Measurements from ENCODE around the gene KCNC1.

KCNC1 gene

GRCh38 chr11:17771841-17772401, 37.3 kb downstream of the KCNC1 start:
- Mint-ChIP-seq H3K27me3 (peaks cover 0 to 8% of the 10 kb centered on the region in 2 donors), H3K27ac (no peak overlapping the region), H3K4me1 (ENCODE audit: low read depth in 2 of 2) (no peaks in the 10 kb centered on the region), H3K36me3 (ENCODE audit: insufficient read depth) (peaks cover 3% of the 10 kb centered on the region), H3K4me3 (no peak overlapping the region), H3K9me3 (no peaks in the 10 kb centered on the region)
- no peak for ATAC-seq (replicated peaks)
- no peak for DNase-seq

GRCh38 chr11:17772704-17773600, 38.4 kb downstream of the KCNC1 start:
- H3K27me3 Mint-ChIP-seq: peaks cover 0 to 5% of the 10 kb centered on the region in 2 donors
- DNase-seq (no peak), ATAC-seq (replicated peaks) (no peak)
- H3K27ac Mint-ChIP-seq: no peak overlapping the region
- H3K4me1 Mint-ChIP-seq (ENCODE audit: low read depth in 2 of 2): no peaks in the 10 kb centered on the region
- no peak overlapping the region for H3K4me3 Mint-ChIP-seq
- no peaks in the 10 kb centered on the region for H3K9me3 Mint-ChIP-seq
- peaks cover 3% of the 10 kb centered on the region for H3K36me3 Mint-ChIP-seq (ENCODE audit: insufficient read depth)

GRCh38 chr11:17773674-17774073, 39.1 kb downstream of the KCNC1 start:
- Mint-ChIP-seq H3K36me3 (ENCODE audit: insufficient read depth) (peaks cover 3% of the 10 kb centered on the region), H3K27me3 (no peaks in the 10 kb centered on the region), H3K4me3 (no peak overlapping the region), H3K27ac (no peak overlapping the region), H3K4me1 (ENCODE audit: low read depth in 2 of 2) (no peaks in the 10 kb centered on the region), H3K9me3 (no peaks in the 10 kb centered on the region)
- ATAC-seq (replicated peaks): no peak
- DNase-seq: no peak

GRCh38 chr11:17774232-17775034, 39.9 kb downstream of the KCNC1 start:
- no peak for ATAC-seq (replicated peaks)
- Mint-ChIP-seq H3K27ac (no peak overlapping the region), H3K4me1 (ENCODE audit: low read depth in 2 of 2) (no peaks in the 10 kb centered on the region), H3K36me3 (ENCODE audit: insufficient read depth) (peaks cover 3% of the 10 kb centered on the region), H3K9me3 (no peaks in the 10 kb centered on the region), H3K4me3 (no peak overlapping the region), H3K27me3 (no peaks in the 10 kb centered on the region)
- DNase-seq: no peak

- no peaks in the 10 kb centered on the region for H3K27me3 Mint-ChIP-seq
- no peaks in the 10 kb centered on the region for H3K9me3 Mint-ChIP-seq
- H3K36me3 Mint-ChIP-seq (ENCODE audit: insufficient read depth): peaks cover 3% of the 10 kb centered on the region
- H3K4me1 Mint-ChIP-seq (ENCODE audit: low read depth in 2 of 2): no peaks in the 10 kb centered on the region
- no peak overlapping the region for H3K27ac Mint-ChIP-seq
- no peak overlapping the region for H3K4me3 Mint-ChIP-seq
- no peak for ATAC-seq (replicated peaks)
- no peak for DNase-seq
Observed at GRCh38 chr11:17775035-17775348, 40.4 kb downstream of the KCNC1 start.

GRCh38 chr11:17775507-17776211, 41.1 kb downstream of the KCNC1 start:
- H3K9me3 Mint-ChIP-seq: no peaks in the 10 kb centered on the region
- H3K4me1 Mint-ChIP-seq (ENCODE audit: low read depth in 2 of 2): no peaks in the 10 kb centered on the region
- no peaks in the 10 kb centered on the region for H3K27me3 Mint-ChIP-seq
- H3K4me3 Mint-ChIP-seq: no peak overlapping the region
- peaks cover 3% of the 10 kb centered on the region for H3K36me3 Mint-ChIP-seq (ENCODE audit: insufficient read depth)
- no peak for ATAC-seq (replicated peaks)
- no peak overlapping the region for H3K27ac Mint-ChIP-seq
- no peak for DNase-seq

- no peak overlapping the region for H3K27ac Mint-ChIP-seq
- no peaks in the 10 kb centered on the region for H3K27me3 Mint-ChIP-seq
- peaks cover 3% of the 10 kb centered on the region for H3K36me3 Mint-ChIP-seq (ENCODE audit: insufficient read depth)
- H3K9me3 Mint-ChIP-seq: no peaks in the 10 kb centered on the region
- H3K4me3 Mint-ChIP-seq: no peak overlapping the region
- no peak for ATAC-seq (replicated peaks)
- no peaks in the 10 kb centered on the region for H3K4me1 Mint-ChIP-seq (ENCODE audit: low read depth in 2 of 2)
- no peak for DNase-seq
Observed at GRCh38 chr11:17776212-17776875, 41.8 kb downstream of the KCNC1 start.

- Mint-ChIP-seq H3K27me3 (no peaks in the 10 kb centered on the region), H3K4me1 (ENCODE audit: low read depth in 2 of 2) (no peaks in the 10 kb centered on the region), H3K36me3 (ENCODE audit: insufficient read depth) (peaks cover 3% of the 10 kb centered on the region), H3K9me3 (no peaks in the 10 kb centered on the region), H3K27ac (no peak overlapping the region), H3K4me3 (no peak overlapping the region)
- DNase-seq (no peak), ATAC-seq (replicated peaks) (no peak)
Observed at GRCh38 chr11:17777086-17777737, 42.6 kb downstream of the KCNC1 start.

GRCh38 chr11:17777738-17778091, 43.1 kb downstream of the KCNC1 start:
- Mint-ChIP-seq H3K9me3 (no peaks in the 10 kb centered on the region), H3K4me3 (no peak overlapping the region), H3K4me1 (ENCODE audit: low read depth in 2 of 2) (no peaks in the 10 kb centered on the region), H3K36me3 (ENCODE audit: insufficient read depth) (peaks cover 3% of the 10 kb centered on the region), H3K27ac (no peak overlapping the region), H3K27me3 (no peaks in the 10 kb centered on the region)
- ATAC-seq (replicated peaks) (no peak), DNase-seq (no peak)

- no peak for DNase-seq
- no peaks in the 10 kb centered on the region for H3K4me1 Mint-ChIP-seq (ENCODE audit: low read depth in 2 of 2)
- ATAC-seq (replicated peaks): no peak
- no peak overlapping the region for H3K4me3 Mint-ChIP-seq
- H3K36me3 Mint-ChIP-seq (ENCODE audit: insufficient read depth): no peaks in the 10 kb centered on the region
- no peak overlapping the region for H3K27ac Mint-ChIP-seq
- no peaks in the 10 kb centered on the region for H3K9me3 Mint-ChIP-seq
- H3K27me3 Mint-ChIP-seq: no peaks in the 10 kb centered on the region
Observed at GRCh38 chr11:17778352-17778751, 43.8 kb downstream of the KCNC1 start.

- no peak overlapping the region for H3K27ac Mint-ChIP-seq
- no peaks in the 10 kb centered on the region for H3K27me3 Mint-ChIP-seq
- no peaks in the 10 kb centered on the region for H3K4me1 Mint-ChIP-seq (ENCODE audit: low read depth in 2 of 2)
- DNase-seq (no peak), ATAC-seq (replicated peaks) (no peak)
- no peak overlapping the region for H3K4me3 Mint-ChIP-seq
- H3K9me3 Mint-ChIP-seq: no peaks in the 10 kb centered on the region
- H3K36me3 Mint-ChIP-seq (ENCODE audit: insufficient read depth): no peaks in the 10 kb centered on the region
Observed at GRCh38 chr11:17778956-17779860, 44.6 kb downstream of the KCNC1 start.

Data from effector memory CD8-positive, alpha-beta T cell (primary cell).